Ishikawa (cell line): ENCODE results near the gene GKN2.
A peak's percentile ranks its signal among the peaks of the same experiment; 100 is the strongest.

Source experiments
- CEBPB ChIP-seq: IDR thresholded peaks from 2 replicates; pipeline ENCODE4 v1.6.1; 2012
- CREB1 ChIP-seq: IDR thresholded peaks from 2 replicates; pipeline ENCODE4 v1.6.1; 2012; ENCODE audit warnings: low read depth
- EGR1 ChIP-seq: IDR thresholded peaks from 2 replicates; pipeline ENCODE4 v1.6.1; 2012
- EP300 ChIP-seq: IDR thresholded peaks from 2 replicates; pipeline ENCODE4 v1.6.1; 2012; ENCODE audit warnings: borderline replicate concordance
- FOXM1 ChIP-seq: IDR thresholded peaks from 2 replicates; pipeline ENCODE4 v1.6.1; 2012; ENCODE audit warnings: low read depth, borderline replicate concordance
- MAX ChIP-seq: IDR thresholded peaks from 2 replicates; pipeline ENCODE4 v1.6.1; 2012
- NFIC ChIP-seq: IDR thresholded peaks from 2 replicates; pipeline ENCODE4 v1.6.1; 2012
- RAD21 ChIP-seq: IDR thresholded peaks from 2 replicates; pipeline ENCODE4 v1.6.1; 2012; ENCODE audit warnings: low read depth
- REST ChIP-seq: IDR thresholded peaks from 2 replicates; pipeline ENCODE4 v1.6.1; 2012; ENCODE audit warnings: low read depth, mild to moderate bottlenecking
- TAF1 ChIP-seq: IDR thresholded peaks from 2 replicates; pipeline ENCODE4 v1.6.1; 2012; ENCODE audit warnings: low read depth, mild to moderate bottlenecking
- TCF12 ChIP-seq: IDR thresholded peaks from 2 replicates; pipeline ENCODE4 v1.6.1; 2012; ENCODE audit warnings: low read depth
- TEAD4 ChIP-seq: IDR thresholded peaks from 2 replicates; pipeline ENCODE4 v1.6.1; 2012
- USF1 ChIP-seq: IDR thresholded peaks from 2 replicates; pipeline ENCODE4 v1.6.1; 2012
- YY1 ChIP-seq: IDR thresholded peaks from 2 replicates; pipeline ENCODE4 v1.6.1; 2012; ENCODE audit warnings: low read depth
- ZBTB7A ChIP-seq: IDR thresholded peaks from 2 replicates; pipeline ENCODE4 v1.6.1; 2012; ENCODE audit warnings: low read depth

GKN2 gene

GRCh38 chr2:68935471-68935870 is 17.2 kb downstream of the GKN2 start:
- TF ChIP-seq CEBPB (no peak), TCF12 (no peak), MAX (no peak), YY1 (no peak), USF1 (no peak), EGR1 (no peak), EP300 (no peak), NFIC (no peak), FOXM1 (no peak), TAF1 (no peak), ZBTB7A (no peak), TEAD4 (no peak), REST (no peak), RAD21 (no peak), CREB1 (no peak)

- no peak for TF ChIP-seq RAD21
- no peak for TF ChIP-seq TCF12
- TF ChIP-seq ZBTB7A = no peak
- TF ChIP-seq CREB1 = no peak
- TF ChIP-seq TAF1 = no peak
- peak; percentile 19; the same call in 1 of the 2 replicates for TF ChIP-seq USF1
- TF ChIP-seq EGR1 = no peak
These were observed 18.7 kb downstream of the GKN2 start for GRCh38 chr2:68934021-68934420.

- no peak for TF ChIP-seq CEBPB
- no peak for TF ChIP-seq MAX
- no peak for TF ChIP-seq FOXM1
- TF ChIP-seq USF1 = no peak
- no peak for TF ChIP-seq RAD21
- TF ChIP-seq REST = no peak
- TF ChIP-seq TAF1 = no peak
- no peak for TF ChIP-seq TEAD4
- TF ChIP-seq TCF12 = no peak
- TF ChIP-seq EGR1 = no peak
- TF ChIP-seq NFIC = no peak
- no peak for TF ChIP-seq ZBTB7A
- no peak for TF ChIP-seq EP300
- no peak for TF ChIP-seq CREB1
- TF ChIP-seq YY1 = no peak
These were observed 20.3 kb downstream of the GKN2 start for GRCh38 chr2:68932402-68932801.

GRCh38 chr2:68931799-68932198 is 20.9 kb downstream of the GKN2 start:
- no peak for TF ChIP-seq EP300
- TF ChIP-seq MAX = no peak
- TF ChIP-seq USF1 = no peak
- TF ChIP-seq TCF12 = no peak
- TF ChIP-seq RAD21 = no peak
- no peak for TF ChIP-seq EGR1
- TF ChIP-seq ZBTB7A = no peak
- no peak for TF ChIP-seq TAF1
- no peak for TF ChIP-seq FOXM1
- TF ChIP-seq TEAD4 = no peak

- TF ChIP-seq TEAD4 (no peak), ZBTB7A (no peak), MAX (no peak), CEBPB (no peak), TAF1 (no peak), USF1 (no peak), REST (no peak), NFIC (no peak), EP300 (no peak), TCF12 (no peak), CREB1 (no peak), YY1 (no peak), RAD21 (no peak)
These were observed 21.5 kb downstream of the GKN2 start for GRCh38 chr2:68931149-68931711.
